Ovary (tissue), 3 donors: ENCODE data around the gene CPSF2.

Experiments used
- CTCF ChIP-seq, 3 donors: fragments of 450-650 bp in 2 of 3; fragments of 200-600 bp in 1 of 3; IDR thresholded peaks; one replicate each; pipeline versions ENCODE4 v1.5.1 to v1.8.0; 2016 to 2022; ENCODE audit warnings: antibody characterized with exemption in 3 of 3, mild to moderate bottlenecking in 1 of 3
- EP300 ChIP-seq: sonication (generic); formaldehyde crosslinking; IDR thresholded peaks from one replicate; pipeline ENCODE4 v1.6.1; 2017; ENCODE audit warnings: antibody characterized with exemption
- donor health status: DM: no; HTN: no; CAD: no.

- TF ChIP-seq CTCF (IDR thresholded peaks at IDR 0.05) (no peak), EP300 (no peak)
These were observed 16.5 kb upstream of the CPSF2 start for GRCh38 chr14:92105073-92105892.
